GM19463 (cell line): Measurements from ENCODE around the gene GSTT2B.
"Not testable (repeated sequence)": the region's sequence is repeated elsewhere in the genome, so short reads cannot be mapped to it uniquely, and the experiment has no call there.

Experiments used
- ATAC-seq: cut with Tn5 transposase; IDR thresholded peaks from one replicate; pipeline ENCODE4 v1.9.1; 2021; ENCODE audit warnings: mild to moderate bottlenecking, moderate library complexity; ENCODE audit not compliant: unreplicated experiment

The GSTT2B gene

GRCh38 chr22:23986089-23986488 lies 25.1 kb upstream of the GSTT2B start:
- not testable (repeated sequence) for ATAC-seq

GRCh38 chr22:23984430-23984829 lies 23.4 kb upstream of the GSTT2B start:
- no peak for ATAC-seq

- ATAC-seq, result not testable (repeated sequence)
Observed at GRCh38 chr22:23980567-23980966, 19.6 kb upstream of the GSTT2B start.

- not testable (repeated sequence) for ATAC-seq
Observed at GRCh38 chr22:23979557-23980240, 18.7 kb upstream of the GSTT2B start, which contains the start of gene GSTT2. GSTT2 (plus strand) TSS chr22:23980134.

GRCh38 chr22:23977304-23977703 lies 16.3 kb upstream of the GSTT2B start:
- not testable (repeated sequence) for ATAC-seq

GRCh38 chr22:23974836-23975352 lies 13.9 kb upstream of the GSTT2B start:
- ATAC-seq, result not testable (repeated sequence)

- ATAC-seq, result peak; percentile 97
Observed at GRCh38 chr22:23974345-23974744, 13.3 kb upstream of the GSTT2B start, which contains the start of gene DDT. DDT (minus strand) TSS chr22:23974441; CDS start chr22:23974414, 27 bp downstream.

GRCh38 chr22:23971927-23972326 lies 10.9 kb upstream of the GSTT2B start:
- not testable (repeated sequence) for ATAC-seq

GRCh38 chr22:23970816-23971486 lies 10.0 kb upstream of the GSTT2B start:
- ATAC-seq, result no peak

GRCh38 chr22:23970201-23970641 lies 9.2 kb upstream of the GSTT2B start:
- no peak for ATAC-seq

GRCh38 chr22:23969071-23969470 lies 8.1 kb upstream of the GSTT2B start:
- no peak for ATAC-seq

- ATAC-seq, result peak; percentile 94
Observed at GRCh38 chr22:23966568-23966967, 5.6 kb upstream of the GSTT2B start, which contains the start of gene DDTL. DDTL (plus strand) TSS chr22:23966888; CDS start chr22:23966915, 27 bp downstream.

- not testable (repeated sequence) for ATAC-seq
Observed at GRCh38 chr22:23966094-23966493, 5.1 kb upstream of the GSTT2B start.

GRCh38 chr22:23956301-23956900 lies 4.6 kb downstream of the GSTT2B start:
- not testable (repeated sequence) for ATAC-seq

GRCh38 chr22:23955886-23956285 lies 5.1 kb downstream of the GSTT2B start:
- not testable (repeated sequence) for ATAC-seq

GRCh38 chr22:23954991-23955305 lies 6.0 kb downstream of the GSTT2B start:
- not testable (repeated sequence) for ATAC-seq

GRCh38 chr22:23954193-23954990 lies 6.6 kb downstream of the GSTT2B start:
- not testable (repeated sequence) for ATAC-seq

- ATAC-seq, result not testable (repeated sequence)
Observed at GRCh38 chr22:23953485-23953884, 7.5 kb downstream of the GSTT2B start.

- not testable (repeated sequence) for ATAC-seq
Observed at GRCh38 chr22:23952794-23953405, 8.1 kb downstream of the GSTT2B start.

GRCh38 chr22:23951383-23951782 lies 9.6 kb downstream of the GSTT2B start:
- not testable (repeated sequence) for ATAC-seq
